Suppressor macrophage (primary cell): ENCODE measurements around the gene FRYL.
"Not testable (repeated sequence)": the region's sequence is repeated elsewhere in the genome, so short reads cannot be mapped to it uniquely, and the experiment has no call there.

Experiments
- DNase-seq, 4 experiments: peaks; one replicate each; pipeline ENCODE4 v3.0.0-alpha.2; 2020 to 2022

FRYL gene

DNA sequence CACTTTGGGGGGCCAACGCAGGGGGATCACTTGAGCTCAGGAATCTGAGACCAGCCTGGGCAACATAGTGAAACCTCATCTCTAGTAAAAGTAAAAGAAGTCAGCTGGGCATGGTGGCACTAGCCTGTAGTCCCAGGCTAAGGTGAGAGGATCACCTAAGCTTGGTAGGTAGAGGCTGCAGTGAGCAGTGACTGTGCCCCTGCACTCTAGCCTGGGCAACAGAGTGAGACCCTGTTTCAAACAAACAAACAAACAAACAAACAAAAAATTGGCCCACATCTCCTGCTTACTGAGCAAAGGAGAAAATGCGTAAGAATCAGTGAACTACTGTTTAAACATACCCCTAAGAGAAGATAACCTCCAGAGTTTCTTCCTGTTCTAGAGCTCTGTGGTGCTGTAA lies 85.3 kb downstream of the FRYL start:
- DNase-seq, result no peak

DNA sequence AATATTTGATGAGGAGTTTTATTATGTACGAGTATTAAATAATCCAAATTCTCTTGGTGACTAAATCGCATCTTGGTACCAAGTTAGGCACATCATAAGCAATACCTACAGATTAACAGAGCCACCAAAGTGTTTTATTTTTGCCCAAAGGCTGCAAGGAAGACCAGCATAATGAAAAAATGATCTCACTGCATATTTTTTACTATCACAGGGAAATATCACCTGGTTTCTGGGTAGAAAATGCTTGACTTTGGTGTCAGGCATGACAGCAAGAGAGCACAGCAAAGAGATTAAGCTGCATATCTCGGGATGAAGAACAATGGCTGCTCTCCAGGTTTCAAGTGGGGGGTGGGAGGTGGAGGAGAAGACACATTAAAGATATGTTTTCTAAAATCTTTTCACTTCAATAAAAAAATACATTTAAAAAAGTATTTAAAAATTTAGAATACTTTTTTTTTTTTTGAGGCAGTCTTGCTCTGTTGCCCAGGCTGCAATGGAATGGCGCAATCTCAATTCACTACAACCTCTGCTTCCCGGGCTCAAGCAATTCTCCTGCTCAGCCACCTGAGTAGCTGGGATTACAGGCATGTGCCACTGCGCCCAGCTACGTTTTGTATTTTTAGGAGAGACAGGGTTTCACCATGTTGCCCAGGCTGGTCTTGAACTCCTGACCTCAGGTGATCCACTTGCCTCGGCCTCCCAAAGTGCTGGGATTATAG lies 86.1 kb downstream of the FRYL start:
- no peak for DNase-seq

DNA sequence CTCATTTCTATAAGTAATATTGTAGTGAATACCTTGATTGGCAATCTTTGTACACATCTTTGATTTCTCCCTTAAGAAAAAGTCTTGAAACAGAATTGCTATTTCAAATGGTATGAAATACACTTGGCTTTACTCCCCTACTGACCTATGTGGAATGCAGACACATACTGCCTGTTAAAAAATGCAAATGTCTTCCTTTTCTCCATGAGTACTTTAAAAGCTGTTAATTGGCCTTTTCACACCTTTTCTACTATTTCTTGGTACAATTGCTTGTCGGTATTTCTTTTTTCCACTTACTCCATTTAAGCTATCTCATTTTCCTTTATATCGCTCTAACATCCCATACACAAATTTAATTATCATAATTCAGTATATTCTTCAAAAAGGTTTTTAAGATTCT lies 87.2 kb downstream of the FRYL start:
- DNase-seq, result no peak

DNA sequence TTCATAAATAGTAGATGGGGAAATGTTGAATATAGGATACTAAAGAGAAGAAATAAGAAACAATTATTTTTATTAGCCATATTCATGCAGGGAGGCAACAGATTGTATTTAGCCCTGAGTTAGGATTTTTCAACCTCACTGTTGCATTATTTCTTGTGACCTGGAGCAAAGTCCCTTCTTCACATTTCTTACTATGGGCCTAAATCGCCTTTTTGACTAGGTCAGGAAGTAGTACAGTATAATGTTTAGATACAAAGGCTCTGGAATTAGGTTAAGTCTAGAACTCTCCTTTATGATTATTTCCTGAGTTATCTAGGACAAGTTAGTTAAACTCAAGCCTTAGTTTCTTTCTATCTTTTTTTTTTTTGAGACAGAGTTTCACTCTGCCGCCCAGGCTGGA lies 88.0 kb downstream of the FRYL start:
- no peak for DNase-seq

DNA sequence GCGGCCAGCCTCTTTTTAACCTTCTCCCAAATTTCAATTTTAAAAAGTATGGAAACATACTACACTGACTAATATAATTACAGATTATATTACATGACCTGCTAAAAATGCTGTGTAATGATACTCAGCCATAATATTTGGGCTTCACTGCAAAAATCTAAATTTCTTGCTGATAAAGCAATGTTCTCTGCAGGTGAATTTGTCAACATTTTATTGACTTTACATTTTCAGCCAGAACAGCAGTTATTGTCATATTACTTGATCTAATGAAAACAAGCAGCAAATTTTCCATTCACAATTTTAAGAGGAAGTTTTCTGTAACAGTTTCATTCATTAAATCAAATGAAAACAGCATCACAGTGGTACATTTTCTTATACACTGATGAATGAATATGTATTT lies 91.1 kb downstream of the FRYL start:
- DNase-seq, result no peak

DNA sequence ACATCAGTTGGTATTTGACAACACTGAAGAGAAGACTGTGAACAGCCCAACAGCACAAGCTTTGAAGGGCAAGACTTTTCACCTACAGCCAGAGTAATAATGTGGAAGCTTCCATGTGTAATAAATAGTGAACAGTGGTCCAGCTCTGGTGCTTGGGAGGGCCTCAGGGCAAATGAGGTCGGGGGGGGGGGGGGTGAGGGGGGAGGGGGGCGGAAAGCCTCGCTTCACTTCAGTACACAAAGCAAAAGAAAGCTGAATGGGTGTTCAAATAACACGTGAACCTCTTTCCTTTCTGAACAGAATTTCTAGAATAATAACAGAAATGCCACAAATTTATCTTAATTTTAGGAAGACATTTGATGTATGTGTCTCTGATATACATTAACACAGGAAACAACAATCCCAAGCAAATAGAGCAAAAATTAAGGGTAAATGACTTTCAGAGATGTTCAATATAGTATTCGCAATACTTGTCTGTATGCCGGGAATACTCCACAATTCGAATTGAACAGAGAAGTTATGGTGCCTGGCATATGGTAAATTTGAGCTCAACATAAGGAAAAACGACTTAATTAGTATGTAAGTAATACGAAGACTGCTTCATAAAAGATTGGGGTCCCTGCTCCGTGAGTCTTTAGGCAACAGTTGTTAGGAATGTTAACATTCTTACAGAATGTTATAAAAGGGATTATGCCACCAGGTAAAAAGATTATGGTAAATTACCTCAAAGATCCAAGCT lies 92.6 kb downstream of the FRYL start:
- no peak for DNase-seq

DNA sequence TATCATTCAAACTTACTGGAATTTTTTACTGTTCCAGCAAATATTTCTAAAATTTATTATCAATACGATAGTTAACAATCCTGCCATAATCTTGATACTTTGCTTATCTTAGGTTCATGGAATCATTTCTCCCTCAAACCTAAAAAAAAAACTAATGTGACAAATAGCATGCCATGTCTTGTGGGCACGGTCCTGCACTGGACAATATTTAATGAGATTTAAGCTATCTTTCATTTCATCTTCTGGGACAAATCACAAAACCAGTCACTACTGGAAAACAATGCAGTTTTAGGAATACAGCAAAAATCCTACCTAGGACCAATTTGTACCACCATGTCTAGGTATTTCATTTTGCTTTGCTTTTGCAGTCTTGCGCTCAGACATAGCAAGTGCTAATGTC lies 93.7 kb downstream of the FRYL start:
- no peak for DNase-seq

DNA sequence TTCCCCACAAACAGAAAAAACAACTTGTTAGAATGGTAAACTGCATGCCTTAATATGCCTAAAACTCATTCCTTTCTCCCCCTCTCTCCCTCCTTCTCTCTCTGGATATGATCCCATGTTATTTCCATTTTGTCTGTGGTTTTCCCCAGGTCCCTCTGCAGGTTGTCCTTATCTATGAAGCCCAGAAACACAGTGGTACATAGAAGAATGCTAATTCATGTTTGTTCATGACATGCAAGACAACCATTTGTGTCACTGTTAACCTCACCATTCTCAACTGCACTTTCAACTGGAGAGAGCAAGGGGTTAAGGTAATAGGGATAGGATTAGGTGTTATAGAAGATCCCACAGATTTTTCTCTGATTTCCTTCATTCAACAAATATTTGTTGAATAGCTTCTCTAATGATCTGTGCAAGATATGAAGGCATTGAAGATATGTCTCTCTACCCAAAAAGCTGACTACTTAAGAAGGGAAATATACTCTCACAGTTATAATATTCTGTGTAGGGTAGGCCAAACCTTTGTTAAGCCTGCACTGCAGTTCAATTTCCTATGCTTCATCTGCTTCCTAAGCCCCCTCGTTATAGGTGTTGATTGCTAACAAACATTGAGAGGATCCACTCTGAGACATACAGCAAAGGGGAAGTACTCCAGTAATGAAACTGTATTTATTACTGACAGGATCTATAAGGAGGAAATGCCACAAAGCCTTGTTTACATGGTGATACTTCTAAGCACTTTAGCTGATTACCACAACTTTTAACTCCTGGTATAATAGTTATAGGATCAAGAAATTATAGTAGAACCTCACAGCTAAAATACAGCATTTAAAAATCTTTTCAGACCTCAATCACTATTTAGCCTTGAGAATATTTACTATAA lies 96.1 kb downstream of the FRYL start:
- peak; percentile 2 to 57 (median 34) for DNase-seq

DNA sequence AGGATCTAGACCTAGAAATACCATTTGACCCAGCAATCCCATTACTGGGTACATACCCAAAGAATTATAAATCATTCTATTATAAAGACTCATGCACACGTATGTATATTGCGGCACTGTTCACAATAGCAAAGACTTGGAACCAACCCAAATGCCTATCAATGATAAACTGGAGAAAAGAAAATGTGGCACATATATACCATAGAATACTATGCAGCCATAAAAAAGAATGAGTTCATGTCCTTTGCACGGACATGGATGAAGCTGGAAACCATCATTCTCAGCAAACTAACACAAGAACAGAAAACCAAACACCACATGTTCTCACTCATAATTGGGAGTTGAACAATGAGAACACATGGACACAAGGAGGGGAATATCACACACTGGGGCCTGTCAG lies 97.2 kb downstream of the FRYL start:
- DNase-seq, result not testable (repeated sequence)

DNA sequence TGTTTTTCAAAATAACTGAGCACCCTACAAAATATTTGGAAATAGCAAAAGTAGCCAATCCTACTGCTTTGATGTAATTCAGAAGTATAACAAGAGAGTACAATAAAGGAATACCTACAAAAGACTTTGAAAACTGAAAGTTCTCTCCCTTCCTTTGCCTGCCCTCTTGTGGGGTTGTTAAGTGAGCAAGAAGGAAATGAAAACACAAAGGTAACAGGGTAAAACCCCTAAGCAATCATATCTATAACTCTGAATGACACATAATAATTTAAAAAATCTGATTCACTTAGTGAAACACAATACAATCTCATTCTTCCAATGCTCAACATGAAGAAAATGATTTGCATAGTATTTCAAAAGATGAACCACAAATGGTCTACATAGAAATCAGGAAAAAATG lies 98.2 kb downstream of the FRYL start:
- DNase-seq, result no peak

DNA sequence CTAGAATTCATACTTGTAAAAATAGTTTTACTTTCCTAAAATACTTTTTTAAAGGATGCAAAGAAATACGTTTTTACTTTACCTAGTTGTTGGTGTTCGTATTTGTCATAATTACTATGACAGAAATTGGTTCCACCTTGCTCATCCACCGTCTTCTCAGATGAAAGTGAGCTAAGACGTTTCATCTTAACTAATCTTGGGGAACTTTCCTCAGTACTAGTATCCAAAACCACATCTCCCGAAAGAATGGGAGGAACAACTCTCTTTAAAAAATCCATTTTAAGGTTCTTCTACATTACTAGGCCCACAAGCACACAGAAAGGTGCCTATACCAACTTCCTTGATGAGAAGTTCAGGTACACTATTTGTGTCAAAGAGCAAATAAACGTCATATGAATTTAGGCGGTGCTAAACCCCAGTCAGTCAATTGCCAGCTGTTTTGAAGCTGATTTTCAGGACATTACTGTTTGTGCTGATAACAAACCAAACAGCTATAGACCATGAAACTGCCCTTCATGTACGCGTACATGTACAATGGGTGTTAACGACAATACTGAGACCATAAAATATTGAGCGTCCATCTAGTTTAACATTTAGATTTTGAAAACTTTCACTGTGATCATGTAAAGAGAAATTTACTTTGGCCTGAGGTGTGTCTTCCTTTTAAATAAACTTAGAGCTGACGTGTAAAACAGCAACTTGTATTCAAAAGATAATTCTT lies 99.1 kb downstream of the FRYL start:
- DNase-seq, result no peak

DNA sequence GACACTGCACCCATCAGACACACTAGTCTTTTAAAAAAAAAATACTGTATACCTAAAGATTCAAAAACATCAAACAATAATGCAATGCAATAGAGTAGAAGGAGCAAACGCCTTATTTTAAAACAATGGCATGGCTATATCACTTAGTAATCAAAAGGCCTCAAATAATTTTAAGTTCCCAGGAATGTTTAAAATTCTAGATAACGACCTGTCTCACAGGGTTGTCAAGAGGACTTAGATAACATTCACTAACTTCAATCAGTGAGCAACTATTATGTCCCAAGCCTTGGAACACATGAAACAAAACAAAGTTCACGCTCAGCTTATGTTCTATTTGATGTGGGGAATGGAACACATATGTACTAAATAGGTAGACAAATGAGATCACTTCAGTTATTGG lies 106.5 kb downstream of the FRYL start:
- no peak for DNase-seq

DNA sequence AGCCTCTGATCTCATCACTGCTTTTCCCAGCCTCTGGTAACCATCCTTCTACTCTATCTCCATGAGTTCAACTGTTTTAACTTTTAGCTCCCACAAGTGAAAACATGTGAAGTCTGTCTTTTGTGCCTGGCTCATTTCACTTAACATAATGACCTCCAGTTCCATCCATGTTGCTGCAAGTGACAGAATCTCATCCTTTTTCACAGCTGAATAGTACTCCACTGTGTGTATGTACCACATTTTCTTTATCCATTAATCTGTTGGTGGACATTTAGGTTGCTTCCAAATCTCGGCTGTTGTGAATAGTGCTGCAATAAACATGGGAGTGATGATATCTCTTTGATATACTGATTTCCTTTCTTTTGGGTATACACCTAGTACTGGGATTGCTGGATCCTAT lies 109.5 kb downstream of the FRYL start:
- DNase-seq, result no peak

DNA sequence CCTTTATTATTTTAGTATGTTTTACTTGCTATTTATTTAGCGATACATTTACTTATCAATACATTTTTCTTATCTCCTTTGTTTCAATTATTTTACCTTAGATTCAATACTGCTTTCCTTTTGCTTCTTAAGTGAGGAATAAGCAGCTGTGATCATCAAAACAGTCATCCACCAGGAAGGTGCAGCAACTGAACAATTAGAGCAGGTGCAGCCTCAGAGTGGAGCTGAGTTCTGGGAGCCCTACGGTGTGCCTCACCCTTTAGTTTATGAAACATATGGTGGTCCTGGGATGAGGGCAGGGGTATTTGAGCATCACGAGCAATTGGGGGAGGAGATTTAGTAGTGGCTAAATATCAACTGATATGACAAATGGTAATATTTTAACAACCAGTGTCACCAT lies 111.0 kb downstream of the FRYL start:
- no peak for DNase-seq

DNA sequence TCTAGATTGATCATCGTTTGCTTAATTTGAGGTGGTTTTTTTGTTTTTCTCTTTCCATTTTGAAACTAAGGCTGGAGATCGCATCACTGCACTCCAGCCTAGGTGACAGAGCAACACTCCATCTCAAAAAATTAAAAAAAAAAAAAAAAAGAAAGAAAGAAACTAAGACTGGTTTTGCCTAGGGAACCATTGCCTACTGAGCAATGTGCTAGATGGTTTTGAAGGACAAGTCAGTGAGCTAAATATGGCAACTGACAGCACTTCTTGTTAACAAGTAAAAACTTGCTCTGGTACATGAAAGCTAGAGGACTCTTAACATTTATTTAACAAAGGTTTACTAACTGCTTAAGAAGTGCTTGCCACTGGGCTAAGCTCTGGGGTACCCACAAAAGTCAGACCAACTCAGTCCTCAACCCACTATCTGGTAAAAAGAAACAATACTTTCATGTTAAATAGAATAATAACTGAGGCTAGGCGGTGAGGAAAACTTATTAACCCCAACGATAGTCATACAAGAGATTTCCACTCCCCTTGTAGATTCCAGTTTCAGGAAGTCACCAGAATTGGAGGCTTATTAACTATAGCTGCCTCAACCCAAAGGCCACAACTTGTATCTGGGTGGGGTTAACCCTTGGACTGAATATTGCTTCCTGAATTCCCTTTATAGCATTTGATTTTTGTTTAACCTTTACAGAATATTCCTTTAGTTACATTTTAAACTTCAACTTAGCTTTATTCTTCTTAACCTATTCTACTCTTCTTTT lies 111.6 kb downstream of the FRYL start:
- DNase-seq, result peak in 2 of 4 experiments; percentile 22 to 24

DNA sequence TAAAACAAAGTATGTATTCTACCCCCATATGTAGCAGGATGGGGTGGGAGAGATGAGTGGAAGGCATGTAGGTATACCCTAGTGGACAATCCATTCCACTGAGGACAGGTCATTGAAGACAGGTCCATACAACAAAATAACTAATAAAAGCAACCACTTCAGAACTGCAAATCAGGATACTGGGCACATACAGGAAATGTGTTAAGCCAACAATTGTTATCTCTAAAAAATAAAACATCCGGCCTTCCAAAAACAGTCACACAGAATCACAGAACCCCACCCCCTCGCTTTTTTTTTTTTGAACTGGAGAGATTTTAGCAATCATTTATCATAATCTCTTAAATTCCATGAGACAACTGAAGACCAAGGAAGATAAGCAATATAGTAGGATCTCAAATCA lies 112.9 kb downstream of the FRYL start:
- no peak for DNase-seq

DNA sequence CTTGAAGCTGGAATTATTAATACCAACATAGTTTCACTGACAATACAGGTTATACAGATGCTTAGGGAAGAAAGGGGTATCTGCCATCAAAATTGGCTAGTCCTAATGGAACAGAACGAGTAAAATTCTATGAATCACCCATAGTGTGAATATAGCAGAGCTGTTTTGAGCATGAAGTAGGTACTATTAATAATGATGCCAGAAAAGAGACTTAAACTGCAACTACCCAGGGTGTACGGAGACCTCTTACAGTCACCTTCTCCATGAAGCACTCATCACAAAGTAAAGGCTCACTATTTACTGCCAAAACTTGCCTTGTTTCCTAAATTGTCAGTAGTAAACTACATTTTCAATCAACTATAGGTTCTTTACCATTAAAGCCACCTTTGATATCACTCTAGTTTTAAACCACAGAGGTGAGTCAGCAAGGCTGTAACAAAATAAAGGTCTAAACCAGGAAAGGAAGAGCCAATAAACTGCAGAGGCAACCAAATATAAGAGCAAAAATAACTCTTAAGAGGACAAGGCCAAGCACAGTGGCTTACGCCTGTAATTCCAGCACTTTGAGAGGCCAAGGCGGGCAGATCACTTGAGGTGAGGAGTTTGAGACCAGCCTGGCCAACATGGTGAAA lies 114.4 kb downstream of the FRYL start:
- DNase-seq, result no peak

DNA sequence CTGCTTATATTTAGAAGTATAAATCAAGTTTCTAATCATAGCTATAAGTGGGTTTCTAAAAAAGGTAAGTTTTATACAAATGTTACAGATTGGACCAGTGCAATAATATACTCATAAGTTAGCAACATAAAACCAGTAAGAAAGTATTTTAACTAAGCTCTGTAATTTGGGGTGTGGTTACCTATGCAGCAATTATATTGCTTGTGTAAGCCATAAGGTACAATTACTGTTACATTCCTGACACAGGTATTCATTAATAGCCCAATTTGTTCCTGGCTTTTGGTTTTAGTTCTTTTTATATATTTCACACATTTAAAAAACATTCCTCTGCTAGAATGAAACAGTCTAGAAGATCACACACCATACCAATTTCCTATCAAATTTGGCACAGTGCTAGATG lies 115.1 kb downstream of the FRYL start:
- DNase-seq, result no peak

DNA sequence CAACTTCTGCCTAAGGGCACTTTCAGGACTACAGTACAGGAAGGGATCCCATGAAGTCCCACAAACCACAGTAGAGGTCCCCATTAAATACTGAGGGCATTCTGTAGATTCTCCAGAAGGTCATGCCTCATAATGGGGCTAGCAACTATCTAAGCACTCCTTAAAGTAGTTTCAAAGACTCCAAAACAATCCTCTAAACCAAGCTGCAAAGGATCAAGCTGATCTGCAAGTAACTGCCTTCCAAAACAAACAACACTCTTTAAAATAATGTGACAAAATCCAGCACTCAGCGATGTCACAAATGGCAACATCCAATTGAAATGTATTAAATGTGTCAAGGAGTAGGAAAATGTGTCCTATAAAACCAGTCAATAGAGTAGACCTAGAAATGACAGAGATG lies 118.7 kb downstream of the FRYL start:
- no peak for DNase-seq

DNA sequence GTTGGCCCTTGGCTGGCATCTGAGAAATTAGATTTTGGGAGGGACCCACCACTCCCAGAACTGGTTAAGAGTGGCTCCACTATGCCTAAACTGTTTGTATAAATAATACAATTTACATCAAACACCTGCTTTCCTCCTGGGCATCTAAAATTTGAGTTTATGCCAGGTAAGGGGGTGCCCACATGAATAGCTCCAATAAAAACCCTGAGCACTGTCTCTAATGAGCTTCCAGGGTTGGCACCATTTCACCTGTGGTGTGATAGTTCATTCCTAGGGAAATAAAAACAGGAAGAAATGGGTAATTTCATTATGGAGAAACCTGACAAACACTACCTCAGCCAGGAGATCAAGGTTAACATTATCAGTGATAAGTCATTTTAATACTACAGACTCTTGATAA lies 119.7 kb downstream of the FRYL start:
- no peak for DNase-seq

DNA sequence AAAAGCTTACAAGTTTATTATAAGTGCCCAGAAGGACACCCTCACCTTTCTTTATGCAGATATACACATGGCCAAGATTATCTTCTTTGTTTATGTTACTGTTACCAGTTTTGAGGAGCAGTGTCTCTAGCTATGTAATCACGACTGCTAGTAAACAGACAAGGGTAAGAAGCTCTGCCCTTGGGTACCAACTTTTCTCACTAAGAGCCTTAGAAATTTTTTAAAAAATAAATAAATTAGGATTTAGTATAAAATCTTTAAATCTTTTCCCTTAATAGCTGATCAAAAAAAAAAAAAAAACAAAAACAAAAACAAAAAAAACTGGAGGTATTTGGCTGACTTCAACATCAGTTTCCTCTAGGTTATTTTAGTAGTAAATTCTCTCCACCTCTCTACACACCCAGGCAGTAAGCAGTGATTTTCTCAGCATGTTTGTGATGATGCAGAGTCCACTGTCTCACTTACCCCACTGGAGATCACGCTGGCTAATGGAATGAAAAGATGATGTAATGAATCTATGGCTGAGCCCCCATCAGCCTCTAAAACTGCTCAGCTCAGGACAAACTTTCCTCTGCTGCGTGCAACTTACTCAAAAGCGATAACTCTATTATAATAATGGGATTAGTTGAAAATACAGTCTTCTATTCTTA lies 125.9 kb downstream of the FRYL start:
- no peak for DNase-seq
